Activated CD4-positive, alpha-beta T cell treated with anti-CD3 and anti-CD28 coated beads, Interleukin-2, amount 10 ng/mL, durations not matched to agents 7 days and 5 days (primary cell): ENCODE measurements around the gene NLE1. TPM values are rescaled to one million over a fixed set of nuclear protein-coding genes. Genes with fewer than 3 reads are reported as not detected.

Experiments used
- CTCF ChIA-PET: fragments of 350-600 bp; sonication (Branson Sonifier 250); formaldehyde crosslinking; loops from one replicate; lab custom pipeline; 2021; ENCODE audit warnings: antibody characterized with exemption; lab: Charles Lee
- POLR2A ChIA-PET: fragments of 350-600 bp; sonication (Branson Sonifier 250); formaldehyde crosslinking; loops from one replicate; lab custom pipeline; 2021; ENCODE audit warnings: antibody characterized with exemption; lab: Charles Lee
- DNase-seq: peaks from one replicate; pipeline ENCODE4 v3.0.0-alpha.2; 2020
- H3K27ac Mint-ChIP-seq: one replicate; pipeline ENCODE4 v1.8.0; 2021; ENCODE audit warnings: mild to moderate bottlenecking, moderate library complexity, mixed read lengths
- H3K27me3 Mint-ChIP-seq: one replicate; pipeline ENCODE4 v1.8.0; 2021; ENCODE audit warnings: mixed read lengths
- H3K36me3 Mint-ChIP-seq: one replicate; pipeline ENCODE4 v1.8.0; 2021; ENCODE audit warnings: low read depth, mixed read lengths
- H3K4me1 Mint-ChIP-seq: one replicate; pipeline ENCODE4 v1.8.0; 2021; ENCODE audit warnings: mixed read lengths
- H3K4me3 Mint-ChIP-seq: one replicate; pipeline ENCODE4 v1.8.0; 2021; ENCODE audit warnings: mild to moderate bottlenecking, moderate library complexity, mixed read lengths
- H3K9me3 Mint-ChIP-seq: one replicate; pipeline ENCODE4 v1.8.0; 2021; ENCODE audit warnings: mixed read lengths
- total RNA-seq, 2 experiments: library from RNA; stranded (reverse); gene quantifications; one replicate each; pipeline ENCODE4 v1.2.3, GENCODE V29; 2021

The NLE1 gene
- total RNA-seq, 2 experiments from 2014 or later: 15.7 to 19.7 TPM

GRCh38 chr17:35135322-35135721, 6.8 kb downstream of the NLE1 start:
- Mint-ChIP-seq H3K27ac (no peak overlapping the region), H3K4me3 (no peak overlapping the region), H3K36me3 (peaks cover 50% of the 10 kb centered on the region), H3K9me3 (no peaks in the 10 kb centered on the region), H3K27me3 (no peaks in the 10 kb centered on the region), H3K4me1 (no peaks in the 10 kb centered on the region)
- ChIA-PET POLR2A (no interaction called here), CTCF (interaction anchor here (0.7 to 0.8 kb wide), 2 partner anchors 17 to 18 kb away, joined by 3 read pairs; no protein-coding TSS in a partner anchor)
- DNase-seq: no peak

DNA sequence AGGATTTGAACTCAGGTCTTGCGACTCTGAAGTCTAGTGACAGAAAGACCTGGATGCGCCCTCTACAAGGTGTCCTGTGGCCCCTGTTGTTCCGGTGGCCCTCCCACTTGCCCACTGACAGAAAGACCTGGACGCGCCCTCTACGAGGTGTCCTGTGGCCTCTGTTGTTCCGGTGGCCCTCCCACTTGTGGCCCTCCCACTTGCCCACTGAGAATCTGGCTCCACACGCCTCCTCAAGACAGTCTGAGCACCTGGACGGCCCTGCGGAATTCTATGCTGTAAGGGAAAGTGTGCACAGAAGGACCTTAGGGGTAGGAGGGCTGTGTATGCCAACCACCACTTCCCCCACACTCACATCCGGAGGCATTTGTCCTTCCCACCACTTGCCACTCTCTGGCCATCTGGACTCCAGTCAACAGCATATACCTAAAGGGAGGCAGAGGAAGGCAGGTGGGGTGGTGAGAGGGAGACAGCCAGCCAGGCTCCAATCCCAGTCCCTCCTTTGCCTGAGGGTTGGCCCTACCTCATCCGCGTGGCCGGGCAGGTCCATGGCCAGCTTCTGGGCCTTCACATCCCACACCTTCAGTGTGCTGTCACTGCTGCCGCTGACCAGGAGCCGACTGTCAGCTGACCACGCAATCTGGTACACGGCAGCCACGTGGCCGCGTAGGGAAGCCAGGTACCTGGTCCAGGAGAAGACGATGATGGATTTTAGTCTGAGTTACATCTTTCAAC, 9.1 kb downstream of the NLE1 start:
- no peak overlapping the region for H3K27ac Mint-ChIP-seq

GRCh38 chr17:35132099-35132498, 10.0 kb downstream of the NLE1 start:
- H3K9me3 Mint-ChIP-seq: no peaks in the 10 kb centered on the region
- H3K36me3 Mint-ChIP-seq: peaks cover 41% of the 10 kb centered on the region
- H3K27ac Mint-ChIP-seq: no peak overlapping the region
- DNase-seq: no peak
- POLR2A ChIA-PET: no interaction called here
- CTCF ChIA-PET: no interaction called here
- no peaks in the 10 kb centered on the region for H3K4me1 Mint-ChIP-seq
- H3K4me3 Mint-ChIP-seq: no peak overlapping the region
- H3K27me3 Mint-ChIP-seq: no peaks in the 10 kb centered on the region

More for the DNA sequence above, 9.1 kb downstream of the NLE1 start:
- DNase-seq: no peak
- Mint-ChIP-seq H3K36me3 (peaks cover 42% of the 10 kb centered on the region), H3K4me1 (no peaks in the 10 kb centered on the region), H3K9me3 (no peaks in the 10 kb centered on the region), H3K4me3 (no peak overlapping the region), H3K27me3 (no peaks in the 10 kb centered on the region)
- POLR2A ChIA-PET: interaction anchor here (0.5 kb wide), 1 partner anchor 114 kb away, joined by 4 read pairs; no protein-coding TSS in a partner anchor
- CTCF ChIA-PET: interaction anchor here (1.0 kb wide), 1 partner anchor 10 kb away, joined by 3 read pairs; no protein-coding TSS in a partner anchor

GRCh38 chr17:35130392-35130791, 11.7 kb downstream of the NLE1 start:
- no peak overlapping the region for H3K4me3 Mint-ChIP-seq
- H3K27me3 Mint-ChIP-seq: no peaks in the 10 kb centered on the region
- no peaks in the 10 kb centered on the region for H3K4me1 Mint-ChIP-seq
- H3K27ac Mint-ChIP-seq: no peak overlapping the region
- CTCF ChIA-PET: interaction anchor here (0.6 to 1.2 kb wide), 3 partner anchors 11 to 189 kb away, joined by 4 to 8 read pairs (median 5); no protein-coding TSS in a partner anchor
- POLR2A ChIA-PET: no interaction called here
- no peak for DNase-seq
- peaks cover 26% of the 10 kb centered on the region for H3K36me3 Mint-ChIP-seq
- H3K9me3 Mint-ChIP-seq: no peaks in the 10 kb centered on the region

DNA sequence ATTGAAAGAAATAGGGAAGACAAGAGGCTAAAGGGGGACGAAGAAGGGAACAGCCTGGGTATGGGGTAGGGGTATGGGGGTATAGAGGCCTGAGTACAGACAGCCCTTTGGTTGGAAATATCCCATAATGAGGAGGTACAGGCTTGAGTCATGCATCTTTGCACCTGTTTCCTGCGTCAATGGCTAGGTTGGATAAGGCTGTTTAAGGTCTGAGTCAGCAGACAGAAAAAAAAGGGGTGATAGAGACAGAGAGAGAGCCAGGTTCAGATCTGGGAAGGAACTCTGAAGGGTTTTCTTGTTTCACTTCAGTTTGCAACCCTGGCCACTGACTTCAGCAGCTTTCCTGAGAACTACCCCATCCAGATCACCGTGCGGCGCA, 12.1 kb downstream of the NLE1 start:
- ChIA-PET POLR2A (no interaction called here), CTCF (interaction anchor here (1.2 kb wide), 1 partner anchor 11 kb away, joined by 4 read pairs; no protein-coding TSS in a partner anchor)
- H3K27me3 Mint-ChIP-seq: no peaks in the 10 kb centered on the region
- DNase-seq: no peak
- peaks cover 22% of the 10 kb centered on the region for H3K36me3 Mint-ChIP-seq
- H3K4me1 Mint-ChIP-seq: no peaks in the 10 kb centered on the region
- no peak overlapping the region for H3K27ac Mint-ChIP-seq
- no peak overlapping the region for H3K4me3 Mint-ChIP-seq
- H3K9me3 Mint-ChIP-seq: no peaks in the 10 kb centered on the region

DNA sequence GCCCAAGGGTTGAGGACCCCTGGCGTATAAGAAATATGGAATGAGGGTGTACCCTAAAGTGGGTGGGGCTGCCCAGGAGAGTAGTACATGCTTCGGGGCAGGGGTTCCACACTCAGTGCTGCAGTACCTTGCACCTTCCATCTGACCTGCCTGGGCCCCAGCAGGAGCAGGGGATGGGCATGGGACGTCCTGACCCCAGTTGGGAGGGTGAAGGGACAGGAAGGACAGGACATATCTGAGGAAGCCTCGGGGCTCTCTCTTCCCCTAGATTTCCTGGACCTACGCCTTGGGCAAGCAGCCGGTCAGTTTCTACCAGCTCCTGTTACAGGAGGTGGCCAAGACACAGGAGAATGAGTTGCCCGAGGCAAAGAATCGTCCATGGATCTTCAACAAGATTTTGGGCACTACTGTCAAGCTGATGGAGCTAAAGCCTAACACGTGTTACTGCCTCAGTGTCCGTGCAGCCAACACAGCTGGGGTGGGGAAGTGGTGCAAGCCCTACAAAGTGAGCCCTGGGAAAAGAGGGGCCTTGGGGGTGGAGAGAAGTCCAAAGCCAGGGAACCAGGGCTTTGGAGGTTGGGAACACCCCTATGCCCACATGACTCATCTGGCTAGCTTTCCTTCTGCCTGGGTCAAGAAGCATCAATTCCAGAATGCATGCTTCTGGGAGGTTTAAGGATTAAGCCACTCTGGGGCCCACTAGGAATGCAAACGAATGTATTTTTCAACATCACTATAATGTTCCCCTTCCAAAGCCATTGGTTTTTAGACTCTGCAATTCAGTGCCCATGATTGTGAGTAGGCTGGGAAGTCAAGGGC, 12.7 kb downstream of the NLE1 start:
- CTCF ChIA-PET: interaction anchor here (1.8 to 3.1 kb wide), 2 partner anchors 11 to 40 kb away, joined by 4 to 9 read pairs; no protein-coding TSS in a partner anchor
- POLR2A ChIA-PET: no interaction called here
- H3K9me3 Mint-ChIP-seq: no peaks in the 10 kb centered on the region

GRCh38 chr17:35127751-35128514, 14.2 kb downstream of the NLE1 start:
- Mint-ChIP-seq H3K9me3 (no peaks in the 10 kb centered on the region), H3K27ac (no peak overlapping the region), H3K4me1 (no peaks in the 10 kb centered on the region), H3K4me3 (no peak overlapping the region), H3K36me3 (peaks cover 10% of the 10 kb centered on the region), H3K27me3 (no peaks in the 10 kb centered on the region)
- ChIA-PET CTCF (interaction anchor here (1.6 to 3.1 kb wide), 4 partner anchors 9 to 136 kb away, joined by 4 to 9 read pairs (median 6); partner anchors contain the start of gene NLE1), POLR2A (no interaction called here)
- DNase-seq: no peak

More for the DNA sequence above, 12.7 kb downstream of the NLE1 start:
- Mint-ChIP-seq H3K36me3 (peaks cover 18% of the 10 kb centered on the region), H3K4me3 (no peak overlapping the region), H3K27ac (no peak overlapping the region), H3K27me3 (no peaks in the 10 kb centered on the region), H3K4me1 (no peaks in the 10 kb centered on the region)
- DNase-seq: no peak

DNA sequence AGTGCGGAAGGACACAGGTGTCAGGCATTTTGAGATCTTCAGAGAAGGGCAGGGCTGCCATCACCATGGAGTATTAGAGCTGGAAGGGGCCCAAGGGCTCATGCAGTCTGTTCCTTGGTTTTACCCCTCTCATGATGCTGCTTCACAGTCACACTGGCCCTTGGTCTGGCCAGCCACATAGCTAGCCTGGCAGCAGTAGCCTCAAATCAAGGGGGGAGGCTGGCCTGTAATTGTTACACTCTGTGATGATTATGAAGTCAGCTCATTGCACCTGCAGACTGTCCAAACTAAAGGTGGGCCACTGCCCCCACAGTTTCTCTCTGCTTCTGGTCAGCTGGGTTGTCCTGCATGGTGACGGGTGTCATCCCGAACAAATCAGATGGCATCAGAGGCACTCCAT, 20.8 kb downstream of the NLE1 start, which contains the start of gene FNDC8:
FNDC8 (plus strand) TSS at position 301 of the 400 bp plus-strand sequence; CDS start at position 380, 79 bp downstream.
- Mint-ChIP-seq H3K36me3 (peaks cover 14% of the 10 kb centered on the region), H3K4me3 (peak within 1 kb of the TSS; percentile 27), H3K9me3 (no peaks in the 10 kb centered on the region), H3K4me1 (peaks cover 27% of the 10 kb centered on the region), H3K27me3 (no peaks in the 10 kb centered on the region), H3K27ac (no peak within 1 kb of the TSS)
- POLR2A ChIA-PET: no interaction called here
- no peak for DNase-seq
- CTCF ChIA-PET: interaction anchor here (0.9 to 3.3 kb wide), 3 partner anchors 99 to 579 kb away, joined by 3 to 15 read pairs (median 6); no protein-coding TSS in a partner anchor

GRCh38 chr17:35119370-35120165, 22.5 kb downstream of the NLE1 start, which contains the start of gene RAD51D:
RAD51D (minus strand) TSS chr17:35119860; CDS start chr17:35119613, 247 bp downstream.
- peak within 1 kb of the TSS; percentile 90 for H3K4me3 Mint-ChIP-seq
- peak; percentile 81 for DNase-seq
- H3K27ac Mint-ChIP-seq: peak within 1 kb of the TSS; percentile 97
- no peaks in the 10 kb centered on the region for H3K27me3 Mint-ChIP-seq
- H3K9me3 Mint-ChIP-seq: no peaks in the 10 kb centered on the region
- peaks cover 27% of the 10 kb centered on the region for H3K36me3 Mint-ChIP-seq
- POLR2A ChIA-PET: interaction anchor here (0.6 to 0.7 kb wide), 2 partner anchors 107 to 294 kb away, joined by 3 to 4 read pairs; no protein-coding TSS in a partner anchor
- H3K4me1 Mint-ChIP-seq: peaks cover 37% of the 10 kb centered on the region
- CTCF ChIA-PET: interaction anchor here (0.6 to 3.5 kb wide), 31 partner anchors 9 to 704 kb away, joined by 3 to 20 read pairs (median 4); partner anchors contain the start of gene LIG3

DNA sequence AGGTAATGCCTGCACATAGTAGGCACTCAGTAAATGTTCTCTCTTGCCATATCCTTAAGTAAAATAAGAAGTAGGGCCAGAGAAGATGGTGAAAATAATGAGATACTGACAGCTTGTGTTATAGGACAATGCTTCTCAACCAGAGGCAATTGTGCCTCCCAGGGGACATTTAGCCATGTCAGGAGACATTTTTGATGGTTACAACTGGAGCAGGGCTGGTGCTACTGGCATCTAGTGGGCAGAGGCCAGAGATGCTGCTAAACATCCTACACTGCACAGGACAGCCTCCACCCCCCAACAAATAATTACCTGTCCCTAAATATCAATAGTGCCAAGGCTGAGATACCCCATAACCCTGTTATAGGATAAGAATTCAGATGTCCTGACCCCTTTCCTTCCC, 24.1 kb downstream of the NLE1 start:
- Mint-ChIP-seq H3K9me3 (no peaks in the 10 kb centered on the region), H3K4me1 (peaks cover 37% of the 10 kb centered on the region), H3K36me3 (peaks cover 27% of the 10 kb centered on the region), H3K27me3 (no peaks in the 10 kb centered on the region), H3K4me3 (peak overlapping the region; percentile 90), H3K27ac (peak overlapping the region; percentile 92)
- ChIA-PET CTCF (interaction anchor here (0.6 to 3.5 kb wide), 10 partner anchors 13 to 575 kb away, joined by 3 to 20 read pairs (median 4); no protein-coding TSS in a partner anchor), POLR2A (no interaction called here)
- DNase-seq: peak; percentile 53

DNA sequence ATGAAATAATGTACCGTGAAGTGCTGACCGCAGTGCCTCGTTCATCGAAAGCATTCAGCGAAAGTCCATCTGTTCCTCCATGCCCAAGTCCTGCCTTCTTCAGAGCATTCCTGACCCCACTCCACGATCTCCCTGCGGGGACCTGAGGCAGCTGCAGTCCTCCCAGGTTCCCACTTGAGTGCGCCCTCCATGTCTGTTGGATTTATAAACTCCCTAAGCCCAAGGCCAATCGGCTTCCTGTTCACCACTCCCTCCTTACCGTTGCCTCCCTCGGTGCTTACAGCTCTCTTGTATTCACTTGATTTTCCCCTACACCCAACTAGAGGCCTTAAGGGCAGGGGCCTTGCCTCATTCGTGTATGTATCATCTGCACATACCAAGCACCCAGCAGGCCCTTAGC, 25.3 kb downstream of the NLE1 start:
- CTCF ChIA-PET: interaction anchor here (1.6 to 3.5 kb wide), 3 partner anchors 10 to 27 kb away, joined by 6 to 16 read pairs (median 6); no protein-coding TSS in a partner anchor
- H3K27ac Mint-ChIP-seq: no peak overlapping the region

More for the DNA sequence above, 25.3 kb downstream of the NLE1 start:
- peaks cover 37% of the 10 kb centered on the region for H3K4me1 Mint-ChIP-seq
- POLR2A ChIA-PET: no interaction called here
- no peak overlapping the region for H3K4me3 Mint-ChIP-seq
- no peaks in the 10 kb centered on the region for H3K27me3 Mint-ChIP-seq
- peaks cover 27% of the 10 kb centered on the region for H3K36me3 Mint-ChIP-seq
- no peaks in the 10 kb centered on the region for H3K9me3 Mint-ChIP-seq
- DNase-seq: no peak
